ENCODE measurements around the gene FILIP1. TPM values are rescaled to one million over a fixed set of nuclear protein-coding genes. Genes with fewer than 3 reads are reported as not detected.

The FILIP1 gene
- polyA plus RNA-seq, 1 donor = 2.4 TPM

DNA sequence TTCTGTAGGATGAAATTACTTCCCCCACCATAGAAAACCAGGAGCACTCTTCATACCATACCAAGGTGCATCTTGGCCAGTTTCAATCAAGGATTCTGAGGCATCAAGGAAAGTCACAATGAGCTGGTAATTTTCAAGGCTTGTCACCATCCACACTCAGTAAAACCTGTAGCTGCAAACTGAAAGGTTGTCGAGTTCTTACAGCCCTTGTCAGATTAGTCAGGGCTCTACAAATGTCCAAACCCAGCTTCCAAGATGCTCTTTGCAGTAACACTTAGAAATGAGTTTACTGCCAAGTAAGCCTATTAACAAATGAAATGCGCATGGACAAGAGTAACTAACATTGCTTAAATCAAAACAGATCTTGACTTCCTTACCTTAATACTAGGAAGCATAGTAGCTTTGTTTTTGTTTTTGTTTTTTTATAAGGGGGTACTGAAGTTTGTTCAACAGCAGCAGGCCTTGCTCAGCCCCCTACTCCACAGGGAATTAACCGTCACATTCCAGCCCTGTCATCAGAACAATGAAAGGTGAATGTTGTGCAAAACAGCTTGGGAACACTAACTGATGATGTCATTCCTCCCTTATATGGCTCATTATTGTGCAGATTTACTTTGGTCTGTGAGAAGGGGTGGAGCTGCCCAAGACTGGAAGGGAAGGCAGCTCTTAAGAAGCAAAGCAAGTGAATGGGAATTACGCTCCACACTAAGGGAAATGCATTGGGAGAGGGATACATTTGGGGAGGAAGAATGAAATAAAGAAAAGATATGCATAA lies 159.1 kb downstream of the FILIP1 start:
- DNase-seq = no peak

DNA sequence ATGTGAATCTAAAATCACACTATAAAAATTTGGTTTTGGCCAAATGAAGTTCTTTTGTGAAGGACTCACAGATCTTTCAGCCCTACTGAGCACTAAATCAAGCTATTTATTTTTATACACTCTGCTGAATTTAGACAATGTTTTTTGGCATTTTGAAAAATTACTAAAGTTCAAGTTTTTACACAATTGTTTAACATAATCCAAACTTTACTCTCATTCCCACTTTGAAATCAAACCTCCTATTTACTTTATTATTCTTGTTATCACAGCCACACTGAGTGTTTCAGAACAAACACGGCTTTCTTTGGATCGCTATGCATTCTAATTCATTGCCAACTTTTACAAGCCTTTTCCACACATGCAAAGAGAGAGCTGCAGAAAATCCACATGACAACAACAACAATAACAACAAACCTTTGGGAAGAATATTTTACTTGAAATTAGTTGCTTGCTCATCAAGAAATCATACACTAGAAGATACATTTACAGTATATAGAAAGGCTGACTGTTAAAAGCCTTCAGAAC lies 159.9 kb downstream of the FILIP1 start:
- no peak for DNase-seq

DNA sequence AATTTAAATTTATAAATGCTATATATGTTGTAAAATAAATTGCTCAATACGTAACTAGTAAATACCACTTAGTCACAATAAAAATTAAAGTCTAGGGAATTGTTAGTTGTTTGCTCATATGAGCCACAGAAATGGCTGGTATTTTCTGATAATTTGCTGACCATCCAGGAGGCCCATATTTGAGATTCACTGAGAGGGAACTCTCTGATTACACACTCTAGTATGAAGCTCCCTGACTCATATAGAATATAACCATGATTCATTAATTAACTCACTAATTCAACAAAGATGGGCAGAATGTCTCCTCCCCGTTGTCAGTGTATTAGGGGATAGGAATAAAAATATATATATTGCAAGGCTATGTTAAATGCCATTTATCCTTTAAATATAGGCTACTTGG lies 162.4 kb downstream of the FILIP1 start:
- DNase-seq = no peak

DNA sequence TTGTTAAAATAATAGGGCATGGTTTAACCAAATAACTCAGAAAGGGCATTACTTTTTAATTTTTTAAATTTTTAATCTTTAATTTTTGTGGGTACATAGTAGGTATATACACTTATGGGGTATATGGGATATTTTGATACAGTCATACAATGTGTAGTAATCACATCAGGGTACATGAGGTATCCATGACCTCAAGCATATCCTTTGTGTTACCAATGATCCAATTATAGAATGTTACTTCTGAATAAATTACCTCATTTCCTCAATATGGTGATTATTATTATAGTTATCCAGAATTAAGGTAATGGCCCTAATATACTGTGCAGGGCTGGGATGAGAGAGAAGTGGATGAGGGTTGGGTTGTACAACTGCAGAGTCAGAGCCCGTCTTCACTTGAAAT lies 163.9 kb downstream of the FILIP1 start:
- no peak for DNase-seq

DNA sequence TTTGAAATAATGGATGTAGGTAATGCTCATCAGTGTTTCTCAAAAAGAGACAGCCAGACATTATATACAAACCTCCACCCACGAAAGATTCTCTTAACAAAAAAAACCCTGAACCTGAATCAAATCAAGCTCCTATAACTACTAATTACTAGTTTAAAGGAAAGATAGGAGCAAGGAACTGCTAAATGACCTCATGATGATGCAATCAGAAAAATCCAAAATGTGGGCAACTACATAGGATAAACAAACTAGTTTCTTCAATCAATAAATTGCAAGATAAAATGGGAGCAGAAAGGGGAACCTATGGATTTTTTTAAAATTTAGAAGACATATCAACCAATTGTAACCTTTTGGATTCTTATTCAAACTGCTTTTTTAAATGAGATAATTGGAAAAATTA lies 165.8 kb downstream of the FILIP1 start:
- DNase-seq = no peak

DNA sequence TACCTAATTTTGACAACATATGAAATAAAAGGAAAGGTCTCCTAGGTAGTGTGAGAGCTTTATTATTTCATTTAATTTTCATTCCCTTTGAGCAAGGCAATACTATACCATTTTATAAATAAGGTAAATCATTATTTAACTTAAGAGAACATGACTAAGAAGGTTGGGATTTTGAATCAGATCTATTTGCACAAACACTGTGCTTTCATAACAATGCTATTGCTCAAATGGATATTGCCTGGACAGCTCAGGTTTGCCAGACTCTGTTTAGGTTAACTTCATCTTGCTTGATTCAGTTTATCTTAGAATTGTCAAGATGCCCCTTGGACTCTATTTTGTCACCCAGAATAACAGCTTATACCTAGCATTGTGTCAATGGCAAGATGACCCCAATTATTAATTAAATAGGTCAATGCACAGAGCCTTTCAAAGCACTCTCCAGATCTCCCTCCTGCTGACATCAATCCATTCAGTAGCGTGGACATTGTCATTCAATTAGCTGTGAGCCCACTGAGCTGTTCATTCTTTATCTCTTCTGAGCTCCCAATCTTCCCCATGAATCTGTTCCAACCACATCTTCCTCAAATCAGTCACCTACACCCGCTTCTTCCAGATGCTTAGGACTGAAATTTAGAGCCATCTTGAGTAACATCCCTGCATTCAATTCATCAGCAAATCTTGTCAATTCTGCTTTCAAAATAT lies 166.9 kb downstream of the FILIP1 start:
- no peak for DNase-seq

DNA sequence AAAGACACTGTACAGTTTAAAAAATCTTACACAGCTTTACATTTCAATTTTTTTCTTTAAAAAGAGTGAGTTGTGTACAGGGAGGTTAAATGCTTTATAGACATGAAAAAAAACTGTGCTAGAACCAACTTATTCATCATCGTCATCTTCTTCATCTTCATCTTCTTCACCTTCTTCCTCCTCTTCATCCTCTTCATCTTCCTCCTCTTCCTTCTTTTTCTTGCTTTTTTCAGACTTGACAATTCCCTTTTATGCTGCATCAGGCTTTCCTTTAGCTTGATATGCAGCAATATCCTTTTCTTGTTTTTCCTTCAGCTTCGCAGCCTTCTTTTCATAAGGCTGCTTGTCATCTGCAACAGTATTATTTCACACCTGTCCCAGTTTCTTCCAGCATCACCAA lies 174.7 kb downstream of the FILIP1 start:
- no peak for DNase-seq

DNA sequence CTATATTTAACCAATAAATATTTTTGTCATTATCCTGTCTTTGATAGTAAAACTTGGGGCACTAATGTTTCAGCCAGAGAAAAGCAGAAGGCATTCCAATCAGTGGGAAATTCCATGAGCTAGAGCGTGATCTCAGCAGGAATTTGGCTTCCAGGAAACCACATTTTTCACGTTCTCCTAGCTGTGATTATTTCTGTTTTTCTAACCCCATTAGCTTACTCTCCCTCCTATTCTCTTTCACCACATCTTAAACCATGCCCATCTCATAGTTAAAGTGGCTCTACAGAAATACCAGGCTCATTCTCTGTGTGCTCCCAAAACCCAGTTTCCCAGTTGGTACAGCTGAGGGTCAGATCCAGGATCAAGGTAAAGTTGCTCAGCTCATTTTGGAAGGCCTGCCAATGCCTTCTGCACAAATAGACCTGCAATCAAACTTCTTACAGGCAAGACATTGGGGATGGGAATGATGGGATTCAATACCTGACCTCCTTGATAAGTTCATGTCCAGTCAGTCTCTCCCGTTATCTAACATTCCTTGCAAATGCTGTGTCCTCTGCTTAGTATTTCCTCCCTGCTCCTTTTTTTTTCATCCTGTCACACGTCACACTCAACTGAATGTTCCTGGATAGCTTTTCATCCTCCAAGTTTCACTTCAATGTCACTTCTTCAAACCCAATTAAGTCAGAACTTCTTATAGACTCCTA lies 175.9 kb downstream of the FILIP1 start:
- DNase-seq = no peak

DNA sequence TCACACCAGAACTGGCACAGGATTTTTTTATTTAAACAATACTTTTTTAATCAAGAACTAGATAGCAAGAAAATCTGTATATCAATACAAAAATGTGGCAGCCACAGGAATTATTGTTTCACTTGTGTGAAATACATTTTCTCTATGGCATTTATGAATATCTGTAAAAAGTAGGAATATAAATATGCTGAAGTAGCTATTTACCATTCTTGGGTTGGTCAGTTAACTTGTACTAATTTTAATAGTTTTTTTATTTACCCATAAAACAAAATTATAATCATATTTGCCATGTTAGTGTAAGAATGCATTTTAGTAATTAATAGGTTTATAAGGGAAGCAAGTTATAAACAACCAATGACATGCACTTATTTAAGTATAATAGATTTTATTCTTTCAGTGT lies 177.6 kb downstream of the FILIP1 start:
- DNase-seq = no peak

DNA sequence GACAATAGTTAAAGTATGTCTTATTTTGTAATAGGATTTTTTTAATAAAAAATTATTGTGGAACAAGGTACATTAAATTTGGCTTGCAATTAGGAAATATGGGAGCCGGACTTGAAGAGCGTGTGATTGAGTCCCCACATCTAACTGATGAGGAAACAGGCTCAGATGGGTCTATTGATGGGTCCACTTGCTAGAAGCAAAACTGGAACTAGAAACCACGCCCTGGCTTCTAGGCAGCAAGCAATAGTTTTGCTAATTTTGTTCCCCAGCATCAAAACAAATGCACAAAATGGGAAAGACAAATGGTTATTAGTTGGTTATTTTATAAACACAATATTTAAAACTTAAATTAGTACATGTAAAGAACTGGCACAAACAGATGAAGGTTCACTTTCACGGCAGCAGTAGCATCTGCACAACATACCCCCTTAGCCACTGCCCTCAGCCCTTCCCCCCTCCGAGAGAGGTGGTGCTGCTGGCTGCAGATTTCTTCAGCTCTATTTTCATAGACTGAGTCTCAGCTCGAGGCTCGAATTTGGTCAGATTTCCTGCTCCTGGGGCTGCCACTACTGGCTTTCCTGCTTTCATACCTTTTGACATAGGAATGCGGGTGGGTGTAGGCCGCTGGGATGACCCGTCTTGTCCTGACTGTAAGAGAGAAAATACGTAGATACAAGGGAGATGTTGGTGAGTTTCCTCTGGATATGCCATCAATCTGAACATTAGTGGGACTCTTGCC lies 185.2 kb downstream of the FILIP1 start:
- DNase-seq = no peak

DNA sequence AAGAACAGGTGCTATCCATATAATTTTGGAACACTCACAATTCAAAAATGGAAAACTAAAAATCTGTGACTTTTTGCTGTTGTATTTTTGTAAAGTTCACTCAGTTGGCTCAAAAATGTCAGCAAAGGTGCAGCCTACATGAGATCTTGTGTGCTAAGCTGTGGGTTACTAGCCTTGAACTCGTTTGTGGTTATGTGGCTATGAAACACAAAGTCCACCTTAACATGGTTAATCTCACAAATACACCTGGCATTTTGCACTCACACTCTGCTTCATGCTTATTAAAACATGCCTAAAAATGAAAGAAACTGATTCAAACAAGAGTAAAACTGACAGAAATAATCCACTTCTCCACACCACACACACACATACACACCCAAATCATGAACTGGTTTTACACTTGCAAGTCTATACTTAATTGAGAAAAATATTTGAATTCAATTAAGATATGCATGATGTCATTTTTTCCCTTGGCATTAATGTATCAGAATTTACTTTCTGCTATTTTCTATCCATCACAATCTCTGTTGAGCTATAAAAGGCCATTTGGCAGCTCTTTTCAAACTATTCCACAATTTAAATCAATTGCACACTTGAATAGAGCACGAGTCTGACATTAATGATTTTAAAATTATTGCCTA lies 186.1 kb downstream of the FILIP1 start:
- no peak for DNase-seq

DNA sequence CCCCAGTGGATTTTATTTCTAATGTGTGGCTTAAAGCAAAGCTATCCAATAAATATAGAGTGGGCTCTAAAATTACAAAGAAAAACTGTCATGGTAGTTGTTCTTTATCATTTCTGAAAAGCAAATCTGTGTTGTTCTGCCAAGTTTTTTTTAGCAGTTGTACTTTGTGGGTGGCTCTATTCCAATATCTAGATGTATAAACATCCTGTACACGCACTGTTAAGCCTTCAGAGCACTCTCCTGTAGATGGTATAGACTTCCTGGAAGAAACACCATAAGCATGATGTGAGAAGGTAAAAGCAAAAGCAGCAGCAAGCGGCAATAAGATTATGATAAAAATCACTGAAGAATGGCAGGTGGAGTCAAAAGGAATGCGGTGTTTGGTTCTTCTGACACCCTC lies 187.5 kb downstream of the FILIP1 start:
- no peak for DNase-seq

DNA sequence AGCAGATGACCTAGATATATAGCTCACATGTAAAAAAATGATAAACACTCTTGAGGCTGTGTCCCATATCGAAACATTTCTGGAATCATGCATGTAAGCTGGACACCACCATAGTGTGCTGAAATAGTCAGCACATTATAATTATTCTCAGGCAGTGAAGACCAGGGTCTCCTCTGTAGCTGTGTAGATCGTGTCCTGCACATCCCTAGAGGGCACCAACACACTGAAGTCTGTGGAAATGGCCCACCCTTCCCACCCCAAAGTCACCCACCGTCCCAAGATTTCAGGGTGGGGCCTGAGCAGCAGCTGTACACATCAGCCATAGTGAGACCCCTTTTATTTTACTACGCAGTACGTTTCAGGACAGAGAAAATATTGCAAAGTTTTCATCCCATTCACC lies 188.0 kb downstream of the FILIP1 start:
- no peak for DNase-seq

DNA sequence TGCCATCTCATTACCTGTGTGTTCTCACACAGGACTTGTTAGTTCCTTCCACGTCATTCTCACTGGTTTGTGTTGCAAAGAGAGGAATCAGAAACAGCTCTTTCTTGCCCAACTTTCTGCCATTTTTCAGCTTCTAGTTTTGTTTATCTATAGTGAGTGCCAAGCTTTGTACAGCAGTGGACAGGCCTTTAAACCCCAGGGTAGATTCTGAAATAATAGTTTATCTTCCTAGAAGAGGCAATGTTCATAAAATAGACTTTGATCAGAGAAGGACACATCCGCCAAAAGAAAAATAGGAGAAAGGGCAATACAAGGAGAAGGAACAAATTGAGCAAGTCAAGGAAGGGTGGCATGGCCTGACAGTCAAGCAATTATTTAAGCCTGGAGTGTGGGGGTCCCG lies 191.3 kb downstream of the FILIP1 start:
- no peak for DNase-seq

DNA sequence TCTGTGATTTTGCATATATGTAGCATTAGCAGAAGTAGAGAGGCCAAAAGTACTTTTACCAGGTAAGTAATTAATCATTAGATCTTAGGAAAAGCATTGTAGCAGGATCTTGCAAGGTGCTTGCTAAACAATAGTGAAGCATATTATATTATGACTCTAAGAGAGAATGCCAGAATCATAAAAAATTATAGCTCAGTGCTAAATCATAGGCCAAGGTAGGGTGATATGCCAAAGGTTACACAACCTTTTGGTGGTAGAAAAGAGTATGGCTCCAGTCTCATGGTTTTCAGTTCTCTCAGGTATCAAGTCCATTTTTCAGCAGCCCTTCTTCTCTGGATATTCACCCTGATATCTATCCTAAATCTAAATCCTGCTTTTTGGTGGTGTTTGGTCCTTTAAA lies 192.1 kb downstream of the FILIP1 start:
- DNase-seq = no peak

DNA sequence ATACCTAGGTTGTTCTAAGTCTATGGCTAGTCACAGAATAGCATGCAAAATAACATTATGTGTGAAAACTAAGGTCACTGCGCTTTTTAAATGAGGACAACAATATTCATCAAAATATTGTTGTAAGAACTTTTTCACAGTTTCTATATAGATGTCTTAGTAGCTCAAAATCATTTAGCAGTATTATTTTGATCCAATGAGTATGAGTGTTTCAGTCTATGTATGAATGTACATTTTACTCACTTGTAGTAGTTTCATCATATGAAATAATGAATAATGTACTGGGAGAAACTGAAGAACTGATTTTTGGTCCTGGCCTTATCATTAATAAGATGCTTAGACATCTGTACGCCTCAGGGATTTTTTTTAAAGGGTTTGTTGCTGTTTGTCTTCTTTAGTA lies 192.5 kb downstream of the FILIP1 start:
- DNase-seq = no peak

DNA sequence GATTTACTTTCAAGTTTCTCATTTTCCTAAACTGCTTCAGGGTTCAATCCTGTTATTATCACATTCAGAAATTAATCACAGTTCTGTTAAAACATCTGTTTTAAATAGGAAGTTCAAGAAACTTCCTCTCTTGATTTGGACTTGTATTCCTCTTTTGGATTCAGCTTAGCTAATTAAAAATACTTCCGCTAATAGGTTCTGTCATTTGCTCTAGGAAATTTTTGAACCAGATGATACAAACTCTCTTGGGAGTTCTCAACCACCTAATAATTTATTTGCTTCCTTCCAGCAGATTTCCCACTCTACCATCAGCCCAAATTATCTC lies 193.1 kb downstream of the FILIP1 start:
- no peak for DNase-seq

DNA sequence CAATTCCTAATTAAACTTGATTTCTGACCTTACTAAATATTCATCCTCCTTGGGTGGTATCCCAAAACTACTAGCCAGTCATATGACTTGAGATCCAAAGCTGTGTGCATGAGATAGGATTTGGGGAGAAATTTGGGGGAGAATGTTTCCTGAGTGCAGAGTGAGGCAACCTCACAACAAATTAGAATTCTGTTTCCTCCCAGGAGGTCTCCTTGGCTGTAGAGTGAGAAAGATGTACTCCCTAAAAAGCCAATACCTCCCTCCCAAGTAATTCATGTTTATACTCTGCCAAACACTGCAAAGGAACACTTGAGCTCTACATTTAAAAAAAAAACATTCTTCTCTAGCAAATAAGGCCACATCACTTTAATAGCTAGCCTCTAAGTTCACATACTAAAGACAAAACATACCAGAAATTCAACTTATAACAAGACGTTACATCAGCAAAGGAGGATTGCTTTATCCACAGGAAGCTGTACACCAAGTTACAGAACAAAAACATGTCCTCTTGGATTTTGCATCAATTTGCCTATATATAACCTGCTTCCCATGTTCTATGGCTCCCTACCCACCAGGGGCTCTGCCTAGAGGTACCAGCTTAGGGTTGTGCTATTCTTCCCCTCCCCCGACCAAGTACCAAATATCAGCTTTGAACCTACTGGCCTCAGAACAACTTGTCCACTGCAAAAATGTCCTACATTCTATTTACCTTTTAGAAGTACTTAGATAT lies 193.6 kb downstream of the FILIP1 start:
- DNase-seq = no peak

DNA sequence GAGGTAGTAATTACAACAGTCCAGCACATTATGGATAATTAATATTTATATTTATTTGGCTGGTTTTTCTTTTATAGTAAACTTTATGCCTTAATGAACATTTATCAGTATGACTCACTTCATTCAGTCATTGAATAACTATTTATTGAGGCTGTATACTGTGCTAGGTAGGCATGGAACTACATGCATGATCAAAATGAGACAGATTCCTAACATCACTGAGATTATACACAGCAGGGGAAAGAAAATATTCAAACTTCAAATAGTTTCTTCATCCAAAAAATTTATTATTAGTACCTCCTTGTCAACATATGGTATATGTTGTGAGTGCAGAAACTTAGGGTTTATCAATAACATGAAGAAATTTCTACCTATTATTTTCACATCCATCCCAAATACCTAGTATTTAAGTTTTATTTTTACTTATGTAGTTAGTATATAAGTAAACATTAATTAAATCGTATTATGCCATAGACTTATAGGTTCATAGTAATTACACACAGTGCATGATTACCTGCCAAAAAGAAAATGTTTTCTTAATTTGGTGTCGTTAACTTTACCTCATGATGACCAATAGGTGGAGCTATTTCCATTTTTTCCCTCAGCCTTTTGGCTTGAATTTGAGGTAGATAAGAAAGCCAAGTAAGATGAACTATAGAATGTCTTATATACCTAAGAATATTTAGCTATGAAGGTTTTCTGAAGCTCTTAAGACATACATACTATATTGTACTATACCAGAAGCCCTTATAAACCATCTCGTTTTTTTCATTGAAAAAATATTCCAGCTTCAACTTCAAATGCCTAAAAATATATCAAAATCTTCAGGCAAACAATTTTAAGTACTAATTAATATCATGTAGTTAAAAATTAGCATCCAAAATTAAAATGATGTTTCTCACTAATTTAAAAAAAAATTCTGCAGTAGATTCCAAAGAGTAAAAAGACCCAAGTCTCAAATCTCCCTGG lies 196.5 kb downstream of the FILIP1 start:
- DNase-seq = peak; percentile 69

DNA sequence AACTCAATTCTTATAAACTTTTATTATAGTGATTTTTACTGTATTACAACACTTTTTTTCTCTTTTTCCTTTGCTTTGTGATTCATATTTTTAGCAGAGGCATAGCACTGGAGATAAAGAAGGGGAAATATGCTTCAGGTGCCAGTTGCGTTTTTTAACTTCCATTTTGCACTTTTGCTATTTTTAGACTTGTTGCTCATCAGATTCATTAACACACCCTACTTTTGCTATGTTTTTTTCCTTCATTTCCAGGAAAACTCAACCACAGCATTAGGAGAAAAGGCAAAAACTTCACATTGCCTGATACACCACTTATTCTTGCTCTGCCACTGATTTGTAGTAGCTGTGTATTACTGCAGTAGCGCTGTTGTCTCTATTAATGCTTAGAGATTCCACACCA lies 201.0 kb downstream of the FILIP1 start:
- no peak for DNase-seq

Measured in left kidney (tissue), 2 donors.